NCI-H2171 treated with DMSO at 0.1 percent for 48 hours (cell line): ENCODE data around the gene DOK6.

ENCODE experiments used
- DNase-seq: peaks from one replicate; lab custom pipeline; 2025; lab: John Stamatoyannopoulos, UW

DOK6 gene

DNA sequence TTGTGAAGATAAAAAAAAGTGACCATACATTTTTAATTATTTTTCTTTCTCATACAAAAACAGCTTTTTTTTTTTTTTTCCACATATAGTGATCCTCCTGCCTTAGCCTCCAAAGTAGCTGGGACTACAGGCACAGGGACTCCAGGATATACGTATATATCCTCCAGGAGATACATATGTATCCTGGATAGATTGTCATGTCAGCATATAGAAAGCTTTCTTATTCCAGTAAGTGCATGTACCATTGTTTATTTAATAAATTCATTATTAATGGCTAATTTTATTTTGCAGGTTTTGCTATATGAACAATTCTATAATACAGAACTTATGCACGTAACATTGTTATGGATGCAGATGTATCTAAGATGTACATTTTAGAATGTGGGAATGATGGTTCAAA, 138.7 kb downstream of the DOK6 start:
- no peak for DNase-seq

DNA sequence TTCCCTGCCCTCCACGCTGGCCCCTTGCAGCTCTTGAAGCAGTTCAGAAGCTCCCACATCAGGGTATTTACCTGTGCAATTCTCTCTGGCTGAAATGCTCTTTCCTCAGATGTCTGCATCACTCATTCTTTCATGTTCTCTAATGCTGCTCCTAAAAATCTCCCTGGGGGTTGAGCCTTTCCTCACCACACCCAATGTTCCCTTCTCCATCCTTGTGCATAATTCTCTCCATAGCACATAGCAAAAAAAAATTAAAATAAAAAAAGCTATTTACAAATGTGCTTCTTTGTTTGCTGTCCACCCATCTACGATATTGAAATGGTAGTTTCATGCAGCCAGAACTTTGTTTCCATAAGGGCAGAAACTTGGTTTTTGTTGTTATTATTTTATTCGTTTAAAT, 155.5 kb downstream of the DOK6 start:
- DNase-seq = no peak

DNA sequence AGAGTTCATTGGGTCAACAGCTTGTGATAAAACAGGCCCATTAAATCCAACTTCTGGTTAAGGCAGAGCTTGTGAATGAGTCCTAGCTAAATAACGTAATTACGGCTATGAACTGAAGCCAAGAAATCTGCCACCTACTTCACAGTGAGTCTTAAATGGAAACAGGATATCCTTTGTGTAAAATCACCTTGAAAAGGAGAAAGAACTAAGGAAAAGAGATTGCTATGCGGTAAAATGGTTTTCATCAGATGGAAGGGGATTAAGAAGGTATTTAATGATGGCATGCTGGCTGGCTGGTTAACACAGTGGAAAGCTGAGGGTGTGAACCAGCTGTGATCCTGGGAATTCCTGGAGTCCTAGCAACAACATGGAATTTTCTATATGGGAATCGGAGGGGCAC, 156.6 kb downstream of the DOK6 start:
- no peak for DNase-seq

DNA sequence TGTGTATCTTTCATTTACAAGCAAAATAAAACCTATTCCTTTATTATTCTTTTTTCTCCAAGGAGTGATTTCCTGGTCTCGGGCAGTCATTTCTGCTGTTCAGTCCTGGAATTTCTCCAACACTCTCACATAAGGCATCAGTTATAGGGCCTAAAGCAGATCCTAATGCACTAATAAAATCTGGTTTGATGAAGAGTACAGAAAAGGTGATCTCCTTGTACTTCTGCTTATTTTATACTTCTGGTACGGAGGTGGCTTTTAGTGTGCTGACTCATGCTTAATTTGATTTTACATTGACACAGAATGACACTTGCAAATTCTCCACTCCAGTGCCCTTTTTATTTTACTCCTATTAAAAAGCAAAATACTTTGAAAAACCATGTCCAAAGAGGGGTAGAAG, 157.4 kb downstream of the DOK6 start:
- no peak for DNase-seq

DNA sequence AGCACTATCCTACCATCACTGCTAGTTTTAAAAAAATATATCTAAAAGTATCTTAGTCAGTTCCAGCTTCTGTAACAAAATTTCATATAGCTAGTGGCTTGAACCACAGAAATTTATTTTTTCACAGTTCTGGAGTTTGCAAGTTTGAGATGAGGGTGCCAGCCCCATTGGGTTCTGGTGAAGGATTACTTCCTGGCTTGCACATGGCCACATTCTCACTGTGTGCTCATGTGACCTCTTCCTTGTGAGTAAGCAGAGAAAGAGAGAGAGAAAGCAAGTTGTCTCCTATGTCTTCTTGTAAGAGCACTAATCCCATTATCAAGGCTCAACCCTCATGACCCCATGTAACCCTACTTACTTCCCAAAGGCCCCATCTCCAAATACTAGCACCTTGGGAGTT, 158.9 kb downstream of the DOK6 start:
- DNase-seq = no peak

DNA sequence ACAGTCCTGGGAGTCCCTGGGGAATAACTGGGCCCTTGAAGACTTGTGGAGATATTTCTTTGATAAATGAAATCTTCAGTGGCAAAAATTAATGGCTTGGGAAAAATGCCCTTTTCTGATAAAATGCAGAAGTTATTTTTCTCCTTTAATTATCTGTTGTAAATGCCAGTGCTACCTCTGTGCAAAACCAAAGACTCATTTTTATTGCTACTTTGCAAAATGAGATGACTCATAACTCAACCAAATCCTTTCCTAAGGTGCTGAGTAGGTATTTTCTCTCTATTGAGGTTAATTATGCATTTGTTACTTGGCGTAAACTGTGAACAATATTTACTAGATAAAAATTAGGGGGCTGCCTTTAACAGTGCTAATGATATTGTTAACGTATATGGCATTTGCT, 163.9 kb downstream of the DOK6 start:
- no peak for DNase-seq

DNA sequence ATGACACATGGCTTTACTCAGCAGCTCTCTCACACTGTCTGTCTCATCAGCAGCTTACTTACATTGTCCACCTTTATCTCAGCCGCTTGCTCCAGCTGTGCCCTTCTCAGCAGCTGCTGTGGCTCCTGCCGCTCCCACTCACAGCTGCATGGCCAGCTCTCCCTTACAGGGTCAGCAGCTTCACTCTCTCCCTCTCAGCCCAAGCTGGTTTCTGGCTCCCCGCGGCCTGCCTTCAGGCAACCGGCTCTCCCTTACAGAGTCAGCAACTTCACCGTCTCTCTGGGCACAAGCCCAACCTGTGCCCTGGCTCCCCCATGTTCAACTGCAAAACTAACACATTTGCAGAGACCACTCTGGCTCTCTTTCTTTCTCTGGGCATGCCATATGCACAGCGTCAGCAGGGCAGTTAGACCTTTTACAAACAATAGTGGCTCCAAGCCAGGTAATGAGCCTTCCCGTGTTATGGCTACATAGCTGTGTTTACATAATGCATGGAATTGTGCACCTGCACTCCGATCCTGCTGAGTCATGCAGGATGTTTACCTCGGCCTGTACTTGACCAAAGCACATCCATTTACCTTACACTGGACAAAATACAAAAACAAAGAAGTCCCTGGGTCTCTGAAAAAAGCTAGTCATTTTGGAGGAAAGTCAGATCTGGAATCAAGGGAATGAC, 167.3 kb downstream of the DOK6 start:
- DNase-seq = no peak

DNA sequence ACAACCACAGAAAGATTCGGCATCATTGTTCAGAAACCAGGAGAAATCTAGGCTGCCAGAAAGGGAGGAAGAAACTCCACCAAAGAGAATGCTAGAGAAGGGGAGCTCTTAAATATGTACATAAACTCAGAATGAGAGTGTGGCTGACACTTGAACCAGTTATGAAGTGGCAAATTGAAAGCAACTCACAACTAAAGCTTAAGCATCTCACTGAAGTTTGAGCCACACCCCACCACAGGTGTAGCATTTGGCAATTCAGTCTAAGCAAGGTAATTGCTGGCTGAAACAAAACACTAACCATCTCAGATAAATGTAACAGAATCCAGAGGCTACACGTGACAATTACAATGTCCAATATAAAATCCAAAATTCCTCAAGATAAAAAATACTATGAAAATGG, 168.4 kb downstream of the DOK6 start:
- no peak for DNase-seq

DNA sequence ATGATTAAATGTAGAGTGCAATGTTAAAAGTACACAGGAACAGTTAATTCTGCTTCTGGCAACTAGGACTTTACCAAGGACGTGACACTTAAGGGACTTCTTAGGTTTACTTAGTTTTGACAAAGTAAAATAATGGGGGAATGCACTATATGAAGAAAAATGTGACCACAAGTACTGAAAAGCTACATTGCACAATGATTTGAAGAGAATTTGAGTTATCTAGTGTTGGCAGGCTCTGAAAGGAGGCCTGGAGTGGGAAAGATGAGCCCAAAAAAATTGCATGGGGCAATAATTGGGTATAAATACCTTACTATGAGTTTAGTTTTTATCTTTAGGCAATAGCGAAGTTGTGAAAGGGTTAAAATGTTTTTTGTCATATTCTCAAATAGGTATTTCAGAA, 173.7 kb downstream of the DOK6 start:
- no peak for DNase-seq

DNA sequence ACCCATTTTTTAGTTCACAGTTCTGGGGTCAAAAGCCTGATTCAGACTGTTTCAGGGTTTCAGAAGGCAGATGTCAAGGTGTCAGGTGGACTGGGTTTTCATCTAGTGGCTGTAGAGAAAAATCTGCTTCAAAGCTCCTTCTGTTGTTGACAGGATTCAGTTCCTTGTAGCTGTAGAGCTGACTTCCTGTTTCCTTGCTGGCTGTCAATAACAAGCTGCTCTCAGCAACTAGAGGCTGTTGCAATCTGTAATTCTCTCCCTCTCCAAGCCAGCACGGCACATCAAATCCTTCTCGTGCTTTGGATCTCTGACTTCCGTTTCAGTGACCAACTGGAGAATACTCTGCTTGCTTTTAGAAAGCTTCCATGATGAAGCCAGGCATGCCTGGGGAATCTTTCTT, 179.4 kb downstream of the DOK6 start:
- no peak for DNase-seq

DNA sequence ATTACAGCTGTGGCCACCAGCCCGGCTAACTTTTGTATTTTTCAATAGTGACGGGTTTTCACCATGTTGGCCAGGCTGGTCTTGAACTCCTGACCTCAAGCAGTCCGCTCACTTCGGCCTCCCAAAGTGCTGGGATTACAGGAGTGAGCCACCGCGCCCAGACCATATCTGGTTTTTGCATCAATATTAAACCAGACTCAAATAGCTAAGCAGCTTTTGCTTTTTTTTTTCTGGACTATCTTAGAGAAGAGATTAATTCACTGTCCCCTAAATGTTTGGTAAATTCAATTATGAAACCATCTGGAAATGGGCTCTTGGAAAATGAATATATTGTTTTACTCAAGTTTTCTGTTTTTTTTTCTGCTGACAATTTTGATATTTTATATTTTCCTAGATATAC, 183.7 kb downstream of the DOK6 start:
- DNase-seq = no peak

DNA sequence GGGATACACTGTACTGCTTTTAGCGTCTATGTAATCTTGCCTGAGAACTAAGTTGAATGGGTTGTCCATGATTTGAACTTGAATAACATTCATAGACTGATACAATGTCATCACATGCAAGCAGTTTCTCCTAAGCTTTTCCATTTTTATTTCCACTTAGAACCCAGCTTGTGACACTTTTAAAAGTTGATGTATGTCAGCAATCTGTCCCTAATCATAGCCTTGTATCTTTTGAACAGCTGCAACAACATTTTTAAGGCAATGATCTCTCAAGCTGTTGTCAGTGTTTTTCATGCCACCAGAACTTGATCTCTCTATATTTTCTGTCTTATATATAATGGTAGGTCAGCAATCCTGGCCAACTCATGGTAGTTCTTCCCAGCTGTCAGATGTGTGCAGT, 185.0 kb downstream of the DOK6 start:
- DNase-seq = no peak

DNA sequence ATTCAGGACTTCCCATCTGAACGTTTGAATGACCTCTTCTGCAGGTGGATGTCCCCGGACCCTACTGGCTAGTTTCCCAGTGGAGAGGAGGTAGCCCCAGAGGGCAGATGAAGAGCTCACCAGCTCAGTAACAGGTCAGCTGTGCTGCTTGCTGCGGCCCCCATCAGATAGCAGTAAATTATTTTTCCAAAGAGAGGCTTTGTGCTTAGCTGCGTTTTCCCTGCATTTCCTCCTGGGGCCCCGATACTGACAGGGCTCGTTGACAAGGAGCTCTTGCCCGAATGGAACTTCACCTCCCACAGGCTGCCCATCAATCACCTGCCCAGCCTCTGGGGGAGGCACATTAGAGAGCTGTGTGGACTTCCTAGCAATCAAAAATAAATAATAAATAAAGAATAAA, 185.8 kb downstream of the DOK6 start:
- no peak for DNase-seq

DNA sequence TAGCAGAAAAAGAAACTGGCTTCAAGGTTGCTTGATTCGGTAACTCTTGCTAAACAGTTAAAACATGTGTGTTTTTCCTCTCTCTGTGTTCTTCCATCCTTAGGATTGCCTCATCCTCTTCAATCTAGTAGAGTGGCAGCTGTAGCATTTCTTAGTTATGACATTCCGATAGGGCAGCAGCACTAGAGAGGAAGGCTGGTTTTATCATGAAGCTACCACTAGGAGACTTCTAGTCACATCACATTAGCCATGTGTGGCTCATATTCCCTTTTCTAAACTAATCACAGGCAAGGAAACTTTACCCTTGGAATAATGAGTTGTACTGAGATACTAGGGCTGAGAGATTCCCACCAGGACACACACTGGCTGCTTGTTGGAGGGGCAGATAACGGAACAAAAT, 187.6 kb downstream of the DOK6 start:
- no peak for DNase-seq

DNA sequence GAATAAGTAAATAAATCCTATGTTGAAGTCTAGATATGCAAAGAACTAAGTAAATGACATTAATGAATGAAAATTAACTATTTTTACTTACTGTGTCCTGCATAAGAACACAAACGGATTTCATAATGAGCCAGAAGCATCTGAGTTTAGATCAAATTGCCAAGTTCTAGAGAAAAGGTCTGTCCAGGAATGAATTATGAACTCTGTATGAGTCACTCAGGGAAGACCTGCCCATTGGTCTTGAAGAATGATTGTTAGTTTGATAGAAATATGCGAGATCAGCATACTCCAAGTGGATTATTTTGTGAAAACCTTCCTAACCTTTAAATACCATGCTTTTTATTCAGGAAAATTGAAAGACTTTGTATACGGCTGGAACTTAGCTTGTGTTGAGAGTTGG, 189.5 kb downstream of the DOK6 start:
- DNase-seq = no peak

DNA sequence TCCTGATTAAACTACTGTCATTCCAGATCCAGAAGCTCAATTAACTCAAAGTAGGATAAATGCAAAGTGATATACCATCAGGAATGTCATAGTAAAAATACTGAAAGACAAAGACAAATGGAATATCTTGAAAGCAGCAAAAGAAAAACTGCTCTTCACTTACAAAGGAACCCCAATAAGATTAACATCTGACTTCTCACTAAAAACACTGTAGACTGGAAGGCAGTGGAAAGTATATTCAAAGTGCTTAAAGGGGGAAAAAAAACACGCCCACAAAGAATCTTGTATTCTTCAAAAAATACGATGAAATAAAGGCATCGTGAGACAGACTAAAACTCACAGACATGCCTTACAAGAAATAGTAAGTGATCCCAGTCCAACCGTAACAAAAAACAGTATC, 195.7 kb downstream of the DOK6 start:
- no peak for DNase-seq

DNA sequence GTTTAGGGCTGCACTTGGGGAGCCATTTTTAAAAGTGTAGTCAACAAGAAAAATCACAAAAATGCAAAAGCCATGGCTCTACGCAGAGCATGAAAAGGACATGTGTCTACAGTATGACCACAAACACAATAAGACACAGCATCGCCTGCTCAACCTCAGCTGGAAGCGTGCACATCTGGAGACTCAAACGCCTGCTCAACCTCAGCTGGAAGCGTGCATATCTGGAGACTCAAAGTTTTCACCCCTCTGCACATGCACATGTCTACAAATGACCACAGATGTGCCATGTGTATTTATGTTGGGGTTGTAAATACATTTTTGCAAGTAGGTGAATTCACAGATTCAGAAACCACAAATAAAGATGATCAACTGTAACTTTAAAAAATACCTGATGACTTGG, 196.9 kb downstream of the DOK6 start:
- no peak for DNase-seq

DNA sequence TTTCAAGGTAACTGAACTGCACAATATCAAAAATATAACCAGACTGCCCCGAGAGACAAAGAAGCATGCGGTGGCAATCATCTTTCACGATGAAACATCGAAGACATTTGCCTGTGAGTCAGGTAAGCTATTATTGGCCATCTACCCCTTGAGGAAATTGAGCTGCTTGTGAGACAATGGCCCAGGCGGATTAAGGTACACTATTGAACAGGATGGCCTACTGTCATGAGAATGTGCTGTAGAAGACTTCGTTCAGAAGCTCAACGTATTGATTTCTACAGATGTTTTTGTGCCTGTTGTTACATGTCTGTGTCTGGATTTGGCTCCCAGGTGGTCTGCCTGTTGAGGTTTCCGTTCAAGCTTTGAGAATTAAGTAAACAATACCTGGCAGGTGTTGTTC, 198.7 kb downstream of the DOK6 start:
- peak; percentile 2 for DNase-seq

DNA sequence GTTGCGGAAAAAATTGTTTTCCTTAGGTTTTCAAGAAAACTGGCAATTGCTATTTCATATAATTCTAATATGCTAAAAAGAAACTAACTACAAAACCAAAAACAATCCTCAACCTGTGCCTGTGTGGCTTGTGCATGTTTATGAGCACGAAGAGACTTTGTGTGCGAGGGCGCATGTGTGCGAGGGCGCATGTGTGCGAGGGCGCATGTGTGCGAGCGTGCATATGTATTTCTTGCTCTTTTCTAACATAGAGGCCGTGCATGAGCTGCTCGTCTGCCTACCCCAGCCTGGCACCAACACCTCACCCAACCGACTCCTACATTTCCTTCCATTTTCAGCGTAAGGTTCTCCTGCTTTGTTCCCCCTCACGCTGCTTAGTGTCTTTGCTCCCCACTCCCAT, 211.6 kb downstream of the DOK6 start:
- no peak for DNase-seq

DNA sequence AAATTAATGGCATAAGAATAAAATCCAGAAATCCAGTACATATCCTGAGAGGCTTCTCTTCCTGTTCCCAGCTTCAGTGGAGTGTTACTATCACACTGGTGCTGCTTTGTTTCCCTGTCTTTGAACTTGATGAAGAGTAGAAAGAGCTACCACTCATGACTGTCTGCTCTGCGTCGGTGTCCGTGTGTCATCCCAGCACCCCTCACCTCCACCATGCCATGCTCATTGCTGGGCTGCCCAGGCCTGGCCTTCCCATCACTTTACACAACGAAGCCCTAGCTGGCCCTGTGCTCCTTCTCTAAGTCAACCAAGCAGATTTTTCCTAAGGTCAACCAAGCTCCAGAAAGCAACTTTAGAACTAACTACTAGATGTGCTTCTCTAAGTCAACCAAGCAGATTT, 215.4 kb downstream of the DOK6 start:
- DNase-seq = no peak

DNA sequence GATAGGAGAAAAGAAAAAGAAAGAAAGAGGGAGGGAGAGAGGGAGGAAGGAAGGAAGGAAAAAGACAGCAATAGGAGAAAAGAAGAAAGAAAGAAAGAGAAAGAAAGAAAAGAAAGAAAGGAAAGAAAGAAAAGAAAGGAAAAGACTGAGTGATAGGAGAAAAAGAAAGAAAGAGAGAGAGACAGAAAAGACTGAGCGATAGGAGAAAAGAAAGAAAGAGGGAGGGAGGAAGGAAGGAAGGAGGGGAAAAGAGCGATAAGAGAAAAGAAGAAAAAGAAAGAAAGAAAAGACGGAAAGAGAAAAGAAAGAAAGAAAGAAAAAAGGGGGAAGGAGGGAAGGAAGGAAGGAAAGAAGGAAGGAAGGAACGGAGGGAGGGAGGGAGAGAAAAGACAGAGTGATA, 216.7 kb downstream of the DOK6 start:
- no peak for DNase-seq

DNA sequence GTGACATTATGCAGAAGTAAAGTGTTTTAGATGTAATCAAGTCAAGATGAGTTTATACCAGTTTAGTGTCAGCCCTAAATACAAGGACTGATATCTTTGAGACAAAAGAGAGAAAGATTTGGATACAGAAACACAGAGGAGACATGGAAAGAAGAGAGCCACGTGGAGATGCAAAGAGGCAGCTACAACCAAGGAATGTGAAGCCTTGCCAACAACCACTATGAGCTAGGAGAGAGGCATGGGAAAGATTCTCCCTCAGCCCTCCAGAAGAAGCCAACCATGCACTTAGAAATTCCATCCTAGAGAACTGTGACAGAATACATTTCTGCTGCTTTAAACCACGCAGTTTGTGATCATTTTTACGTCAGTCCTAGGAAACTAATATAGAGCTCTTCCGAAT, 217.2 kb downstream of the DOK6 start:
- DNase-seq = no peak

DNA sequence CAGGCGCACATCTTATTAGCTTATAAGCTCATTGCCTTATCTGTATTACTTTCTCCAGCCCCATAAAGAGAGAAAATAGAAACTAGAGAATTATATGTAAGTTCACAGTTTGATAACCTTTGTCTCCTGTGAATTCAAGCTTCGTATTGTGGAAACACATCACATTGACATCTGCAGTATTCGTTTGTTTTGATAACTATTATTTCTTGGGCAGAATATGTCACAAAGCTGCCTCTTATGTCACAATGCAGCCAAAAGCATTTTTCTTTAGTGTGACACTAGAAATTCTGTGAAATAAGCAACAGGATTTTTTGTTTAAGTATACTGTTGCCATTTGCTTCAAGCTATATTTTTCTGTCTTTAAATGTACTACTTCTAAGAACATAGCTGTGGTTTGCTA, 221.5 kb downstream of the DOK6 start:
- no peak for DNase-seq

DNA sequence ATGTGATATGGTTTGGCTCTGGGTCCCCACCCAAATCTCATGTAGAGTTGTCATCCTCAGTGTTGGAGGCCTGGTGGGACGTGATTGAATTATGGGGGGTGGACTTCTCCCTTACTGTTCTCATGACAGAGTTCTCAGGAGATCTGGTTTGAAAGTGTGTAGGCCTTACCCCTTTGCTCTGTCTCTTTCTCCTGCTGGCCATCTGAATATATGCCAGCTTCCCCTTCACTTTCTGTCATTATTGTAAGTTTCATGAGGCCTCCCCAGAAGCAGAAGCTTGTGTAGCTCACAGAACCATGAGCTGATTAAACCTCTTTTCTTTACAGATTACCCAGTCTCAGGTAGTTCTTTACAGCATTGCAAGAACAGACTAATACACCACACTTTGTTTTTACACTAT, 222.3 kb downstream of the DOK6 start:
- DNase-seq = no peak

DNA sequence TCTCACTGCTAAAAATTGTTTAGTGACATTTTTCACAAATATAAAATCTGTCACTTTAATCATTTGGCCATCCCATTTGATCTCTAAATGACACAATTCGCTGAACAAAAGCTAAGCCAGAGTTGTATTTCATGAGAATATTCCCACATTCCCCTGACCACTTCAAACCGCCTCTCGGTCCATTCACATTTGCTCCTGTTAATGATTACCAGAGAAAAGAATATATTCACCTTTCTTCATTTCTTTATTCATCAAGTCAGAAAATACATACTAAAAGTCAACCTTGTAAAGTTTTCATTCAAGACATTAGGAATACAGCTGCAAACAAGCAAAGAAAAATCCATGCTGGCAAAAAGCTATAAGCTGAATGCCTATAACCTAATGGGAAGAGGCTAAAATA, 225.5 kb downstream of the DOK6 start:
- DNase-seq = no peak
